Hepatocyte (in vitro differentiated cells): Measurements from ENCODE around the gene CCDC106. TPM values are rescaled to one million over a fixed set of nuclear protein-coding genes. Genes with fewer than 3 reads are reported as not detected.

ENCODE experiments used
- DNase-seq: peaks from one replicate; pipeline ENCODE4 v3.0.0-alpha.2; 2016; ENCODE audit warnings: low spot score
- H2AFZ ChIP-seq: fragments of 200-600 bp; sonication (generic); 2 replicates; pipeline ENCODE4 v1.6.0; 2016; ENCODE audit warnings: antibody characterized with exemption, mild to moderate bottlenecking
- H3K27ac ChIP-seq: fragments of 200-600 bp; sonication (generic); 2 replicates; pipeline ENCODE4 v1.5.1; 2016; ENCODE audit warnings: mild to moderate bottlenecking
- H3K27me3 ChIP-seq: fragments of 200-600 bp; sonication (generic); 2 replicates; pipeline ENCODE4 v1.6.1; 2016
- H3K36me3 ChIP-seq: fragments of 200-600 bp; sonication (generic); replicated peaks from 2 replicates; pipeline ENCODE4 v1.5.1; 2016; ENCODE audit warnings: low read depth; ENCODE audit not compliant: insufficient read depth
- H3K4me1 ChIP-seq: fragments of 200-600 bp; sonication (generic); 2 replicates; pipeline ENCODE4 v1.5.1; 2016; ENCODE audit warnings: mild to moderate bottlenecking, moderate library complexity; ENCODE audit not compliant: insufficient read depth
- H3K4me2 ChIP-seq: fragments of 200-600 bp; sonication (generic); 2 replicates; pipeline ENCODE4 v1.6.0; 2016
- H3K4me3 ChIP-seq: fragments of 200-600 bp; sonication (generic); 2 replicates; pipeline ENCODE4 v1.5.1; 2016; ENCODE audit warnings: mild to moderate bottlenecking
- H3K79me2 ChIP-seq: fragments of 200-600 bp; sonication (generic); 2 replicates; pipeline ENCODE4 v1.6.0; 2017; ENCODE audit warnings: mild to moderate bottlenecking
- H3K9me2 ChIP-seq: fragments of 200-600 bp; sonication (generic); replicated peaks from 2 replicates; pipeline ENCODE4 v1.6.0; 2017; ENCODE audit warnings: mild to moderate bottlenecking; ENCODE audit not compliant: insufficient read depth
- H3K9me3 ChIP-seq: fragments of 200-600 bp; sonication (generic); 2 replicates; pipeline ENCODE4 v1.5.1; 2016; ENCODE audit warnings: low read depth, mild to moderate bottlenecking
- H4K20me1 ChIP-seq: fragments of 200-600 bp; sonication (generic); 2 replicates; pipeline ENCODE4 v1.6.0; 2016; ENCODE audit warnings: mild to moderate bottlenecking; ENCODE audit not compliant: insufficient read depth, poor library complexity, severe bottlenecking
- CTCF ChIP-seq: fragments of 200-600 bp; sonication (generic); IDR thresholded peaks from 2 replicates; pipeline ENCODE4 v1.5.1; 2016; ENCODE audit warnings: antibody characterized with exemption, mild to moderate bottlenecking; ENCODE audit not compliant: poor library complexity
- EZH2 ChIP-seq: fragments of 200-600 bp; sonication (generic); IDR thresholded peaks from 2 replicates; pipeline ENCODE4 v1.6.1; 2016; ENCODE audit warnings: antibody characterized with exemption, mild to moderate bottlenecking, borderline replicate concordance
- EZH2phosphoT487 ChIP-seq: fragments of 200-600 bp; sonication (generic); IDR thresholded peaks from one replicate; pipeline ENCODE4 v1.6.1; 2018; ENCODE audit warnings: antibody characterized with exemption, mild to moderate bottlenecking, low read depth, moderate library complexity; ENCODE audit not compliant: unreplicated experiment, severe bottlenecking
- WGBS: methylation state at CpG from one replicate; pipeline ENCODE4 v1.1.6; 2016; ENCODE audit warnings: low lambda C conversion rate; ENCODE audit errors: missing lambda C conversion rate; 5-methylcytosine and 5-hydroxymethylcytosine counted together
- polyA plus RNA-seq: library from polyadenylated mRNA; unstranded; fragments of >200 nt; fragmentation: Nextera tagmentation; extraction: Ambion mirVana; gene quantifications from 2 replicates; pipeline ENCODE4 v1.2.1, GENCODE V29; 2016
- total RNA-seq: library from RNA; depleted of rRNA; stranded (reverse); fragments of >200 nt; gene quantifications from 2 replicates; pipeline ENCODE4 v1.2.3, GENCODE V29; 2014

CCDC106 gene
- total and polyA plus RNA-seq, 2 experiments from 2014 or later, result 18.3 to 31.7 TPM

GRCh38 chr19:55694241-55694655 is 46.2 kb downstream of the CCDC106 start:
- Histone ChIP-seq H2AFZ (no peak overlapping the region), H3K4me1 (no peaks in the 10 kb centered on the region), H3K4me2 (no peak overlapping the region), H3K9me3 (no peaks in the 10 kb centered on the region), H3K9me2 (no peaks in the 10 kb centered on the region), H3K36me3 (no peaks in the 10 kb centered on the region), H3K27me3 (no peaks in the 10 kb centered on the region), H4K20me1 (no peaks in the 10 kb centered on the region), H3K27ac (no peak overlapping the region), H3K79me2 (peaks cover 4% of the 10 kb centered on the region), H3K4me3 (no peak overlapping the region)
- 90% methylated on average over 15 of the region's 15 CpGs for WGBS
- DNase-seq, result no peak
- TF ChIP-seq CTCF (no peak), EZH2phosphoT487 (no peak), EZH2 (no peak)

- Histone ChIP-seq H3K36me3 (no peaks in the 10 kb centered on the region), H3K9me3 (no peaks in the 10 kb centered on the region), H3K4me1 (no peaks in the 10 kb centered on the region), H3K9me2 (no peaks in the 10 kb centered on the region), H3K27me3 (no peaks in the 10 kb centered on the region), H4K20me1 (no peaks in the 10 kb centered on the region), H2AFZ (no peak overlapping the region), H3K4me3 (no peak overlapping the region), H3K4me2 (no peak overlapping the region), H3K79me2 (peaks cover 4% of the 10 kb centered on the region), H3K27ac (no peak overlapping the region)
- TF ChIP-seq EZH2, result no peak
- TF ChIP-seq EZH2phosphoT487, result no peak
- TF ChIP-seq CTCF, result no peak
- no peak for DNase-seq
- whole genome bisulfite sequencing, result 95% methylated on average over 11 of the region's 37 CpGs
Observed at GRCh38 chr19:55694656-55695491, 46.9 kb downstream of the CCDC106 start.

- Histone ChIP-seq H3K4me2 (no peak overlapping the region), H3K4me3 (no peak overlapping the region), H2AFZ (no peak overlapping the region), H3K27me3 (no peaks in the 10 kb centered on the region), H3K79me2 (no peaks in the 10 kb centered on the region), H3K9me2 (no peaks in the 10 kb centered on the region), H3K9me3 (no peaks in the 10 kb centered on the region), H3K36me3 (no peaks in the 10 kb centered on the region), H3K4me1 (no peaks in the 10 kb centered on the region), H4K20me1 (no peaks in the 10 kb centered on the region), H3K27ac (no peak overlapping the region)
- WGBS, result 97% methylated on average over 21 of the region's 23 CpGs
- TF ChIP-seq EZH2phosphoT487, result no peak
- no peak for TF ChIP-seq CTCF
- no peak for TF ChIP-seq EZH2
- DNase-seq, result no peak
Observed at GRCh38 chr19:55695511-55696290, 47.7 kb downstream of the CCDC106 start.
